ENCODE measurements around the gene VAX1.

GRCh38 chr10:117161386-117162033 is 23.4 kb upstream of the VAX1 start:
- TF ChIP-seq CTCF (IDR thresholded peaks at IDR 0.05) (no peak), BCL3 (IDR thresholded peaks at IDR 0.05) (no peak), JUN (IDR thresholded peaks at IDR 0.05) (no peak), CHD4 (IDR thresholded peaks at IDR 0.05; ENCODE audit: borderline replicate concordance) (no peak), MAZ (IDR thresholded peaks at IDR 0.05; ENCODE audit: borderline replicate concordance, low read depth, low read length) (no peak), HDAC2 (IDR thresholded peaks at IDR 0.05) (no peak), RAD21 (conservative IDR thresholded peaks at IDR 0.05 in 1 of 2, IDR thresholded peaks at IDR 0.05 in 1 of 2) (no peak), MYC (IDR thresholded peaks at IDR 0.05; ENCODE audit: borderline replicate concordance, low read length) (no peak), POLR2A (IDR thresholded peaks at IDR 0.05; ENCODE audit: low read length) (no peak), ZFP36 (IDR thresholded peaks at IDR 0.05; ENCODE audit: borderline replicate concordance, partially characterized antibody) (no peak), PHF8 (IDR thresholded peaks at IDR 0.05; ENCODE audit: borderline replicate concordance, low read depth) (no peak), HOXB13 (CRISPR knock-in tag; IDR thresholded peaks at IDR 0.05; ENCODE audit: low read depth) (no peak), ELK1 (IDR thresholded peaks at IDR 0.05; ENCODE audit: low read depth, low read length) (no peak)
